ENCODE data around the gene IL1RAP.
"Not testable (repeated sequence)": the region's sequence is repeated elsewhere in the genome, so short reads cannot be mapped to it uniquely, and the experiment has no call there.

The IL1RAP gene

GRCh38 chr3:190666821-190667220 is 152.9 kb downstream of the IL1RAP start:
- DNase-seq (ENCODE audit: low spot score) = no peak
- no peak for TF ChIP-seq CTCF (IDR thresholded peaks at IDR 0.05; ENCODE audit: extremely low read depth, missing control alignments)

- no peak for DNase-seq (ENCODE audit: low spot score)
- TF ChIP-seq CTCF (IDR thresholded peaks at IDR 0.05; ENCODE audit: extremely low read depth, missing control alignments) = no peak
Measured at GRCh38 chr3:190671658-190672057, 157.8 kb downstream of the IL1RAP start.

- TF ChIP-seq CTCF (IDR thresholded peaks at IDR 0.05; ENCODE audit: extremely low read depth, missing control alignments) = no peak
- DNase-seq (ENCODE audit: low spot score) = no peak
Measured at GRCh38 chr3:190673148-190673547, 159.3 kb downstream of the IL1RAP start.

- DNase-seq (ENCODE audit: low spot score) = no peak
- no peak for TF ChIP-seq CTCF (IDR thresholded peaks at IDR 0.05; ENCODE audit: extremely low read depth, missing control alignments)
Measured at GRCh38 chr3:190676481-190676880, 162.6 kb downstream of the IL1RAP start.

GRCh38 chr3:190677001-190677400 is 163.1 kb downstream of the IL1RAP start:
- no peak for TF ChIP-seq CTCF (IDR thresholded peaks at IDR 0.05; ENCODE audit: extremely low read depth, missing control alignments)
- no peak for DNase-seq (ENCODE audit: low spot score)

- DNase-seq (ENCODE audit: low spot score) = not testable (repeated sequence)
Measured at GRCh38 chr3:190677868-190678267, 164.0 kb downstream of the IL1RAP start.

- DNase-seq (ENCODE audit: low spot score) = no peak
- no peak for TF ChIP-seq CTCF (IDR thresholded peaks at IDR 0.05; ENCODE audit: extremely low read depth, missing control alignments)
Measured at GRCh38 chr3:190680691-190681090, 166.8 kb downstream of the IL1RAP start.

GRCh38 chr3:190684776-190685175 is 170.9 kb downstream of the IL1RAP start:
- TF ChIP-seq CTCF (IDR thresholded peaks at IDR 0.05; ENCODE audit: extremely low read depth, missing control alignments) = no peak

More at GRCh38 chr3:190684776-190685175, 170.9 kb downstream of the IL1RAP start:
- DNase-seq (ENCODE audit: low spot score) = no peak

Measured in GM20000 (cell line).